ENCODE data around the gene SLC10A4. TPM values are rescaled to one million over a fixed set of nuclear protein-coding genes. Genes with fewer than 3 reads are reported as not detected.

Gene SLC10A4
- total RNA-seq, 1 experiment from 2014 or later, result 0.59 TPM

- intact Hi-C loops (cut with micrococcal nuclease; ENCODE audit: unreplicated experiment), result no loop called here
- no peaks in the 10 kb centered on the region for H3K27me3 Mint-ChIP-seq (ENCODE audit: unreplicated experiment)
- no peaks in the 10 kb centered on the region for H3K4me1 Mint-ChIP-seq (ENCODE audit: low read depth, unreplicated experiment)
- TF ChIP-seq CTCF (IDR thresholded peaks at IDR 0.05; ENCODE audit: unreplicated experiment), result no peak
- DNase-seq, result no peak
- H3K36me3 Mint-ChIP-seq (ENCODE audit: insufficient read depth, unreplicated experiment), result no peaks in the 10 kb centered on the region
- BruUV-seq (replicated peaks), result no TSS peak
- CTCF ChIA-PET, result no interaction called here
- H3K27ac Mint-ChIP-seq (ENCODE audit: unreplicated experiment), result no peak overlapping the region
- no peaks in the 10 kb centered on the region for H3K9me3 Mint-ChIP-seq (ENCODE audit: low read depth, unreplicated experiment)
- H3K4me3 Mint-ChIP-seq (ENCODE audit: low read depth, unreplicated experiment), result no peak overlapping the region
Measured at GRCh38 chr4:48475770-48476169, 7.4 kb upstream of the SLC10A4 start.

- CTCF ChIA-PET, result no interaction called here
- peaks cover 13% of the 10 kb centered on the region for H3K27me3 Mint-ChIP-seq (ENCODE audit: unreplicated experiment)
- BruUV-seq (replicated peaks), result no TSS peak
- H3K36me3 Mint-ChIP-seq (ENCODE audit: insufficient read depth, unreplicated experiment), result no peaks in the 10 kb centered on the region
- intact Hi-C loops (cut with micrococcal nuclease; ENCODE audit: unreplicated experiment), result no loop called here
- H3K9me3 Mint-ChIP-seq (ENCODE audit: low read depth, unreplicated experiment), result no peaks in the 10 kb centered on the region
- DNase-seq, result no peak
- no peaks in the 10 kb centered on the region for H3K4me1 Mint-ChIP-seq (ENCODE audit: low read depth, unreplicated experiment)
- H3K27ac Mint-ChIP-seq (ENCODE audit: unreplicated experiment), result no peak overlapping the region
- TF ChIP-seq CTCF (IDR thresholded peaks at IDR 0.05; ENCODE audit: unreplicated experiment), result no peak
- no peak overlapping the region for H3K4me3 Mint-ChIP-seq (ENCODE audit: low read depth, unreplicated experiment)
Measured at GRCh38 chr4:48478273-48478672, 4.9 kb upstream of the SLC10A4 start.

DNA sequence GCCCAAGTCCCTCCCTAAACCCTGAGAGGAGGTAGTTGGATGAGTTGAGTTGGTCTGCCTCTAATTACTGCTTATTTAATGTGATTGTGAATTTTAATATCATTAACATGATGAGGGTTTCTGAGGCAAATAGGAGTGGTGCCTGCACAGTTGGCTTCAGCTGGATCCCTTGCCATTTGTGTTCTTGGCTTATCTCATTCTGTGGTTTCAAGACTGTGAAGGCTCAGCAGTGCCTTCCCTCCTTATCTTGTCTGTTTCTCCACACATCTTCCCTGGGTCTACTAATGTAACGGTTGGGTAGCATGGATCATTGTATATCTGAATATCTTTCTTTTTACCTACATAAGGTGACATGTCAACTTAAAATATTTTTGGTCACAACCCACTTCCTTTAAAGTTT, 1.6 kb upstream of the SLC10A4 start:
- TF ChIP-seq CTCF (IDR thresholded peaks at IDR 0.05; ENCODE audit: unreplicated experiment), result no peak
- no peaks in the 10 kb centered on the region for H3K9me3 Mint-ChIP-seq (ENCODE audit: low read depth, unreplicated experiment)
- peaks cover 34% of the 10 kb centered on the region for H3K27me3 Mint-ChIP-seq (ENCODE audit: unreplicated experiment)
- intact Hi-C loops (cut with micrococcal nuclease; ENCODE audit: unreplicated experiment), result no loop called here
- H3K36me3 Mint-ChIP-seq (ENCODE audit: insufficient read depth, unreplicated experiment), result no peaks in the 10 kb centered on the region
- CTCF ChIA-PET, result no interaction called here
- no peaks in the 10 kb centered on the region for H3K4me1 Mint-ChIP-seq (ENCODE audit: low read depth, unreplicated experiment)
- H3K4me3 Mint-ChIP-seq (ENCODE audit: low read depth, unreplicated experiment), result no peak overlapping the region
- no peak for DNase-seq
- H3K27ac Mint-ChIP-seq (ENCODE audit: unreplicated experiment), result no peak overlapping the region
- no TSS peak for BruUV-seq (replicated peaks)

DNA sequence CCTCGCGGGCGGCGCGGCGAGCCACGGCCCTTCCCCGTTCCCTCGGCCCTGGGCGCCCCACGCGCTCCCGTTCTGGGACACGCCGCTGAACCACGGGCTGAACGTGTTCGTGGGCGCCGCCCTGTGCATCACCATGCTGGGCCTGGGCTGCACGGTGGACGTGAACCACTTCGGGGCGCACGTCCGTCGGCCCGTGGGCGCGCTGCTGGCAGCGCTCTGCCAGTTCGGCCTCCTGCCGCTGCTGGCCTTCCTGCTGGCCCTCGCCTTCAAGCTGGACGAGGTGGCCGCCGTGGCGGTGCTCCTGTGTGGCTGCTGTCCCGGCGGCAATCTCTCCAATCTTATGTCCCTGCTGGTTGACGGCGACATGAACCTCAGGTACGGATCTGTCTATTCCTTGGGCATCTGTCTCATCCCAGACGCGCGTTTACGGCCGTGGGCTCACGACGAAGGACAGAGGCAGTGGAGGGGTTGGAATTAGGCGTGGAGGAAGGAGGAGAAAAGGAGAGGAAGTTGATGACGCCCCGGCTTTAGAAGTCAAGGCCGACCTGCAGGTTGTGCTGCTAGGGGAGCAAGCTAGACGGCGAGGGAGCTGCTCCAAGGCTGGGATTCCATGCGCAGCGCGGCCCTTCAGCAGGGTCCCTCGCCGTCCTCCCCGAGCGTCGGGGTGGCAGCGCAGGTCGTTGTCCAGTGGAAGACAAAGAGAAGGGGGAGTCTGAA, 792 bp downstream of the SLC10A4 start:
- Mint-ChIP-seq H3K4me3 (ENCODE audit: low read depth, unreplicated experiment) (peak overlapping the region; percentile 68), H3K36me3 (ENCODE audit: insufficient read depth, unreplicated experiment) (no peaks in the 10 kb centered on the region), H3K9me3 (ENCODE audit: low read depth, unreplicated experiment) (no peaks in the 10 kb centered on the region), H3K27me3 (ENCODE audit: unreplicated experiment) (peaks cover 34% of the 10 kb centered on the region), H3K27ac (ENCODE audit: unreplicated experiment) (no peak overlapping the region), H3K4me1 (ENCODE audit: low read depth, unreplicated experiment) (no peaks in the 10 kb centered on the region)
- peak; percentile 14 for DNase-seq
- intact Hi-C loops (cut with micrococcal nuclease; ENCODE audit: unreplicated experiment), result no loop called here
- BruUV-seq (replicated peaks), result no TSS peak
- CTCF ChIA-PET, result no interaction called here
- TF ChIP-seq CTCF (IDR thresholded peaks at IDR 0.05; ENCODE audit: unreplicated experiment), result no peak

Data from Calu3 (cell line).